ENCODE results near the gene IGSF23. TPM values are rescaled to one million over a fixed set of nuclear protein-coding genes. Genes with fewer than 3 reads are reported as not detected.

Gene IGSF23
- total and polyA plus RNA-seq, 2 experiments from 2014 or later = not detected

GRCh38 chr19:44597131-44597491 lies 16.3 kb upstream of the IGSF23 start:
- Mint-ChIP-seq H3K27me3 (ENCODE audit: insufficient read depth, low read depth, poor library complexity) (peaks cover 7% of the 10 kb centered on the region), H3K4me1 (peaks cover 14% of the 10 kb centered on the region; the same call in 2 of the 3 replicates), H3K27ac (no peak overlapping the region), H3K4me3 (no peak overlapping the region), H3K9me3 (peaks cover 12% of the 10 kb centered on the region; the same call in 2 of the 3 replicates), H3K36me3 (ENCODE audit: low read depth) (no peaks in the 10 kb centered on the region; the same call in 2 of the 3 replicates)
- DNase-seq (ENCODE audit: low spot score) = no peak
- Histone ChIP-seq H3F3A (replicated peaks; ENCODE audit: low read depth) (peaks cover 4% of the 10 kb centered on the region), H3K79me2 (replicated peaks; ENCODE audit: insufficient read depth) (no peaks in the 10 kb centered on the region), H3K4me2 (no peak overlapping the region), H3K9me2 (ENCODE audit: insufficient read depth) (peaks cover 18% of the 10 kb centered on the region), H3K4me1 (ENCODE audit: insufficient read depth) (peaks cover 14% of the 10 kb centered on the region), H3K36me3 (ENCODE audit: insufficient read depth) (no peaks in the 10 kb centered on the region), H3K27me3 (ENCODE audit: insufficient read depth) (no peaks in the 10 kb centered on the region), H2AFZ (no peak overlapping the region), H3K4me3 (no peak overlapping the region), H3K27ac (ENCODE audit: low read depth) (no peak overlapping the region), H4K20me1 (replicated peaks; ENCODE audit: insufficient read depth) (no peaks in the 10 kb centered on the region)
- no peak for ATAC-seq
- TF ChIP-seq CREB1 (CRISPR knock-in tag; IDR thresholded peaks at IDR 0.05; ENCODE audit: low read depth) (no peak), EZH2 (IDR thresholded peaks at IDR 0.05; ENCODE audit: low read depth, unreplicated experiment) (no peak), REST (IDR thresholded peaks at IDR 0.05; ENCODE audit: unreplicated experiment) (no peak), NANOG (IDR thresholded peaks at IDR 0.05; ENCODE audit: borderline replicate concordance) (no peak), CTCF (conservative IDR thresholded peaks at IDR 0.05; ENCODE audit: low read depth in 2 of 2) (no peak), JUNB (IDR thresholded peaks at IDR 0.05; ENCODE audit: unreplicated experiment) (no peak), EZH2phosphoT487 (IDR thresholded peaks at IDR 0.05; ENCODE audit: unreplicated experiment) (no peak), ETS1 (IDR thresholded peaks at IDR 0.05) (no peak), ZNF331 (CRISPR knock-in tag; IDR thresholded peaks at IDR 0.05; ENCODE audit: low read depth) (no peak), POLR2AphosphoS5 (IDR thresholded peaks at IDR 0.05; ENCODE audit: low read depth) (no peak), STAT1 (IDR thresholded peaks at IDR 0.05; ENCODE audit: unreplicated experiment) (no peak), ZNF114 (CRISPR knock-in tag; IDR thresholded peaks at IDR 0.05) (no peak), ZNF462 (CRISPR knock-in tag; IDR thresholded peaks at IDR 0.05) (no peak)

Data from GM23338 (cell line).